Embryonic facial prominence (tissue), 1 donor: Measurements from ENCODE around the gene MPP2.
"Not testable (repeated sequence)": the region's sequence is repeated elsewhere in the genome, so short reads cannot be mapped to it uniquely, and the experiment has no call there.

Source experiments
- DNase-seq: peaks from one replicate; pipeline ENCODE4 v3.0.0-alpha.2; 2016; ENCODE audit errors: extremely low spot score

The MPP2 gene

GRCh38 chr17:43901861-43902589 lies 5.3 kb downstream of the MPP2 start:
- DNase-seq, result no peak

GRCh38 chr17:43900858-43901754 lies 6.2 kb downstream of the MPP2 start:
- no peak for DNase-seq

- DNase-seq, result peak; percentile 58
Observed at GRCh38 chr17:43900183-43900857, 7.0 kb downstream of the MPP2 start.

- DNase-seq, result no peak
Observed at GRCh38 chr17:43898446-43898845, 8.9 kb downstream of the MPP2 start.

- no peak for DNase-seq
Observed at GRCh38 chr17:43897831-43898230, 9.5 kb downstream of the MPP2 start.

GRCh38 chr17:43894494-43894893 lies 12.8 kb downstream of the MPP2 start:
- DNase-seq, result not testable (repeated sequence)

GRCh38 chr17:43892647-43892952 lies 14.7 kb downstream of the MPP2 start:
- DNase-seq, result no peak

GRCh38 chr17:43891851-43892646 lies 15.3 kb downstream of the MPP2 start:
- DNase-seq, result no peak

- no peak for DNase-seq
Observed at GRCh38 chr17:43890240-43890639, 17.1 kb downstream of the MPP2 start.

GRCh38 chr17:43888548-43888947 lies 18.8 kb downstream of the MPP2 start:
- no peak for DNase-seq

GRCh38 chr17:43882761-43883415 lies 24.4 kb downstream of the MPP2 start:
- no peak for DNase-seq

- DNase-seq, result no peak
Observed at GRCh38 chr17:43881758-43882505, 25.4 kb downstream of the MPP2 start.

GRCh38 chr17:43881181-43881580 lies 26.2 kb downstream of the MPP2 start:
- no peak for DNase-seq

- DNase-seq, result no peak
Observed at GRCh38 chr17:43880420-43880991, 26.8 kb downstream of the MPP2 start.

- no peak for DNase-seq
Observed at GRCh38 chr17:43879723-43880419, 27.5 kb downstream of the MPP2 start.

- DNase-seq, result peak; percentile 45
Observed at GRCh38 chr17:43878260-43879175, 28.8 kb downstream of the MPP2 start.

- no peak for DNase-seq
Observed at GRCh38 chr17:43877451-43878155, 29.7 kb downstream of the MPP2 start.

GRCh38 chr17:43877031-43877430 lies 30.3 kb downstream of the MPP2 start:
- no peak for DNase-seq
